ENCODE measurements around the gene AFF1. TPM values are rescaled to one million over a fixed set of nuclear protein-coding genes. Genes with fewer than 3 reads are reported as not detected.

AFF1 gene
- total RNA-seq, 3 donors from 2014 or later, result 67.2 to 80.5 (median 70.5) TPM

- H3K27ac ChIP-seq, result peak overlapping the region; percentile 73 to 85
- peaks cover 8 to 12% of the 10 kb centered on the region in 2 donors for H3K4me1 ChIP-seq
- TF ChIP-seq POLR2A (IDR thresholded peaks at IDR 0.05) (no peak), CTCF (IDR thresholded peaks at IDR 0.05) (no peak), POLR2AphosphoS5 (IDR thresholded peaks at IDR 0.05) (no peak)
- H3K36me3 ChIP-seq, result no peaks in the 10 kb centered on the region
- intact Hi-C loops (cut with DNase I; ENCODE audit: low total_unique reads), result no loop called here
- H3K4me3 ChIP-seq, result no peak overlapping the region
- DNase-seq (ENCODE audit: low spot score in 2 of 2), result no peak
- no peaks in the 10 kb centered on the region for H3K9me3 ChIP-seq
- H3K27me3 ChIP-seq, result no peaks in the 10 kb centered on the region
Observed at GRCh38 chr4:87037671-87038334, 103.0 kb downstream of the AFF1 start.

GRCh38 chr4:87038837-87039615 is 104.2 kb downstream of the AFF1 start:
- H3K9me3 ChIP-seq, result no peaks in the 10 kb centered on the region
- TF ChIP-seq CTCF (IDR thresholded peaks at IDR 0.05) (no peak), POLR2AphosphoS5 (IDR thresholded peaks at IDR 0.05) (no peak), POLR2A (IDR thresholded peaks at IDR 0.05) (no peak)
- no peak overlapping the region for H3K4me3 ChIP-seq
- H3K36me3 ChIP-seq, result no peaks in the 10 kb centered on the region
- peak overlapping the region; percentile 73 to 85 for H3K27ac ChIP-seq
- intact Hi-C loops (cut with DNase I; ENCODE audit: low total_unique reads), result no loop called here
- peaks cover 5 to 8% of the 10 kb centered on the region in 2 donors for H3K4me1 ChIP-seq
- peak in 1 of 2 donors; percentile 48 for DNase-seq (ENCODE audit: low spot score in 2 of 2)
- H3K27me3 ChIP-seq, result no peaks in the 10 kb centered on the region

GRCh38 chr4:87041141-87041540 is 106.3 kb downstream of the AFF1 start:
- Histone ChIP-seq H3K4me3 (no peak overlapping the region), H3K27me3 (no peaks in the 10 kb centered on the region), H3K4me1 (peaks cover 3 to 8% of the 10 kb centered on the region in 2 donors), H3K36me3 (no peaks in the 10 kb centered on the region), H3K27ac (peak overlapping the region; percentile 38 to 74), H3K9me3 (no peaks in the 10 kb centered on the region)
- intact Hi-C loops (cut with DNase I; ENCODE audit: low total_unique reads), result no loop called here
- TF ChIP-seq POLR2A (IDR thresholded peaks at IDR 0.05), result no peak
- peak in 1 of 3 donors; percentile 53 for TF ChIP-seq POLR2AphosphoS5 (IDR thresholded peaks at IDR 0.05)
- DNase-seq (ENCODE audit: low spot score in 2 of 2), result no peak

- intact Hi-C loops (cut with DNase I; ENCODE audit: low total_unique reads), result no loop called here
- no peak for TF ChIP-seq POLR2AphosphoS5 (IDR thresholded peaks at IDR 0.05)
- no peak for TF ChIP-seq CTCF (IDR thresholded peaks at IDR 0.05)
- TF ChIP-seq POLR2A (IDR thresholded peaks at IDR 0.05), result no peak
- peaks cover 3 to 8% of the 10 kb centered on the region in 2 donors for H3K4me1 ChIP-seq
- H3K36me3 ChIP-seq, result no peaks in the 10 kb centered on the region
- DNase-seq (ENCODE audit: low spot score in 2 of 2), result no peak
- H3K9me3 ChIP-seq, result no peaks in the 10 kb centered on the region
- H3K27me3 ChIP-seq, result no peaks in the 10 kb centered on the region
- no peak overlapping the region for H3K4me3 ChIP-seq
- peak overlapping the region; percentile 48 to 53 for H3K27ac ChIP-seq
Observed at GRCh38 chr4:87042221-87042620, 107.4 kb downstream of the AFF1 start.

- H3K27me3 ChIP-seq, result no peaks in the 10 kb centered on the region
- no peaks in the 10 kb centered on the region for H3K9me3 ChIP-seq
- peak overlapping the region; percentile 48 to 57 for H3K27ac ChIP-seq
- H3K4me1 ChIP-seq, result peaks cover 0 to 8% of the 10 kb centered on the region in 2 donors
- TF ChIP-seq POLR2AphosphoS5 (IDR thresholded peaks at IDR 0.05), result no peak
- TF ChIP-seq CTCF (IDR thresholded peaks at IDR 0.05), result no peak
- no peak for TF ChIP-seq POLR2A (IDR thresholded peaks at IDR 0.05)
- no peaks in the 10 kb centered on the region for H3K36me3 ChIP-seq
- intact Hi-C loops (cut with DNase I; ENCODE audit: low total_unique reads), result no loop called here
- DNase-seq (ENCODE audit: low spot score in 2 of 2), result no peak
- H3K4me3 ChIP-seq, result no peak overlapping the region
Observed at GRCh38 chr4:87042986-87043820, 108.4 kb downstream of the AFF1 start.
